ENCODE measurements around the gene TAAR1. TPM values are rescaled to one million over a fixed set of nuclear protein-coding genes. Genes with fewer than 3 reads are reported as not detected.
A peak's percentile ranks its signal among the peaks of the same experiment; 100 is the strongest.

Gene TAAR1
- total and polyA plus RNA-seq, 10 donors: 0.37 TPM; not detected in 9

- H3K4me3 ChIP-seq: no peak overlapping the region
- H3K36me3 ChIP-seq: no peaks in the 10 kb centered on the region
- H3K27ac ChIP-seq: no peak overlapping the region
- 91 to 96% (median 93%) methylated on average over 1 of the region's 1 CpG for WGBS, 5 donors
- no peak for DNase-seq
- TF ChIP-seq CTCF (IDR thresholded peaks at IDR 0.05 in 8 of 11, conservative IDR thresholded peaks at IDR 0.05 in 3 of 11) (no peak), POLR2A (IDR thresholded peaks at IDR 0.05) (no peak), POLR2AphosphoS5 (IDR thresholded peaks at IDR 0.05) (no peak)
- peaks cover 0 to under 1% (median 0%) of the 10 kb centered on the region in 6 donors for H3K4me1 ChIP-seq
- intact Hi-C loops (cut with DNase I; ENCODE audit: low total_unique reads): no loop called here
- H3K9me3 ChIP-seq: no peaks in the 10 kb centered on the region
- H3K27me3 ChIP-seq (replicated peaks in 1 of 7): no peaks in the 10 kb centered on the region
Observed at GRCh38 chr6:132664309-132665034, 5.5 kb upstream of the TAAR1 start.

- WGBS, 5 donors: 86 to 100% (median 88%) methylated on average over 1 of the region's 1 CpG
- intact Hi-C loops (cut with DNase I; ENCODE audit: low total_unique reads): no loop called here
Observed at GRCh38 chr6:132663661-132664060, 4.7 kb upstream of the TAAR1 start.

GRCh38 chr6:132661906-132662305 lies 2.9 kb upstream of the TAAR1 start:
- Histone ChIP-seq H3K27ac (no peak overlapping the region), H3K9me3 (no peaks in the 10 kb centered on the region), H3K4me1 (peaks cover 0 to 7% (median 2%) of the 10 kb centered on the region in 6 donors), H3K36me3 (no peaks in the 10 kb centered on the region), H3K4me3 (no peak overlapping the region), H3K27me3 (replicated peaks in 1 of 7) (no peaks in the 10 kb centered on the region)
- DNase-seq: no peak
- 89 to 98% (median 94%) methylated on average over 4 of the region's 4 CpGs for WGBS, 5 donors
- no peak for TF ChIP-seq POLR2AphosphoS5 (IDR thresholded peaks at IDR 0.05)
- TF ChIP-seq CTCF (IDR thresholded peaks at IDR 0.05 in 8 of 11, conservative IDR thresholded peaks at IDR 0.05 in 3 of 11): no peak
- intact Hi-C loops (cut with DNase I; ENCODE audit: low total_unique reads): no loop called here

More at GRCh38 chr6:132663661-132664060, 4.7 kb upstream of the TAAR1 start:
- Histone ChIP-seq H3K9me3 (no peaks in the 10 kb centered on the region), H3K27me3 (replicated peaks in 1 of 7) (no peaks in the 10 kb centered on the region), H3K4me3 (no peak overlapping the region), H3K4me1 (no peaks in the 10 kb centered on the region), H3K36me3 (no peaks in the 10 kb centered on the region), H3K27ac (no peak overlapping the region)
- TF ChIP-seq CTCF (IDR thresholded peaks at IDR 0.05 in 8 of 11, conservative IDR thresholded peaks at IDR 0.05 in 3 of 11) (no peak), POLR2A (IDR thresholded peaks at IDR 0.05) (no peak), POLR2AphosphoS5 (IDR thresholded peaks at IDR 0.05) (no peak)
- no peak for DNase-seq

GRCh38 chr6:132651062-132651461 lies 7.9 kb downstream of the TAAR1 start:
- intact Hi-C loops (cut with DNase I; ENCODE audit: low total_unique reads): no loop called here
- Histone ChIP-seq H3K27ac (peak overlapping the region in 4 of 8 donors; percentile 29 to 82 (median 72)), H3K36me3 (no peaks in the 10 kb centered on the region), H3K4me3 (no peak overlapping the region), H3K4me1 (peaks cover 0 to 12% (median 2%) of the 10 kb centered on the region in 6 donors), H3K9me3 (no peaks in the 10 kb centered on the region), H3K27me3 (replicated peaks in 1 of 7) (no peaks in the 10 kb centered on the region)
- TF ChIP-seq POLR2AphosphoS5 (IDR thresholded peaks at IDR 0.05) (no peak), CTCF (IDR thresholded peaks at IDR 0.05 in 8 of 11, conservative IDR thresholded peaks at IDR 0.05 in 3 of 11) (no peak), POLR2A (IDR thresholded peaks at IDR 0.05) (no peak)
- WGBS, 5 donors: 60 to 69% (median 64%) methylated on average over 3 of the region's 3 CpGs
- DNase-seq: no peak
